ACC112 (cell line): Measurements from ENCODE around the gene SBK2.
"Not testable (repeated sequence)": the region's sequence is repeated elsewhere in the genome, so short reads cannot be mapped to it uniquely, and the experiment has no call there.

ENCODE experiments used
- H2AFZ ChIP-seq: fragments of 200-600 bp; sonication (generic); one replicate; pipeline ENCODE4 v1.6.0; 2017; ENCODE audit warnings: antibody characterized with exemption, low read length; ENCODE audit not compliant: unreplicated experiment
- H3K27ac ChIP-seq: fragments of 200-600 bp; sonication (generic); 2 replicates; pipeline ENCODE4 v1.5.1; 2014; ENCODE audit warnings: low read depth, mild to moderate bottlenecking, antibody characterized with exemption, low read length, moderate library complexity
- H3K27me3 ChIP-seq: fragments of 200-600 bp; sonication (generic); 2 replicates; pipeline ENCODE4 v1.6.1; 2014; ENCODE audit warnings: mild to moderate bottlenecking, antibody characterized with exemption, low read length, moderate library complexity, mixed read lengths; ENCODE audit not compliant: insufficient read depth
- H3K36me3 ChIP-seq: fragments of 200-600 bp; sonication (generic); 2 replicates; pipeline ENCODE4 v1.6.1; 2016; ENCODE audit warnings: mild to moderate bottlenecking, antibody characterized with exemption, low read length, moderate library complexity, mixed read lengths; ENCODE audit not compliant: insufficient read depth
- H3K4me1 ChIP-seq: fragments of 200-600 bp; sonication (generic); one replicate; pipeline ENCODE4 v1.6.1; 2016; ENCODE audit warnings: low read length, mixed read lengths; ENCODE audit not compliant: insufficient read depth, unreplicated experiment, control insufficient read depth
- H3K4me3 ChIP-seq: fragments of 200-600 bp; sonication (generic); 2 replicates; pipeline ENCODE4 v1.5.1; 2014; ENCODE audit warnings: mild to moderate bottlenecking, low read depth, low read length
- H3K79me2 ChIP-seq: fragments of 200-600 bp; sonication (generic); one replicate; pipeline ENCODE4 v1.6.0; 2016; ENCODE audit warnings: low read length; ENCODE audit not compliant: control insufficient read depth, unreplicated experiment, insufficient read depth

SBK2 gene

GRCh38 chr19:55535173-55535964 is 1.6 kb downstream of the SBK2 start:
- Histone ChIP-seq H3K4me1 (no peaks in the 10 kb centered on the region), H3K27ac (no peak overlapping the region), H3K27me3 (no peaks in the 10 kb centered on the region), H3K4me3 (no peak overlapping the region), H3K36me3 (no peaks in the 10 kb centered on the region), H3K79me2 (no peaks in the 10 kb centered on the region), H2AFZ (no peak overlapping the region)

- not testable (repeated sequence) for H3K36me3 ChIP-seq, H3K27me3 ChIP-seq, H2AFZ ChIP-seq, H3K27ac ChIP-seq, H3K79me2 ChIP-seq, H3K4me1 ChIP-seq, H3K4me3 ChIP-seq
Measured at GRCh38 chr19:55534280-55534679, 2.7 kb downstream of the SBK2 start.

- H3K79me2 ChIP-seq: no peaks in the 10 kb centered on the region
- H3K27me3 ChIP-seq: no peaks in the 10 kb centered on the region; the same call in 1 of the 2 replicates
- no peak overlapping the region for H3K27ac ChIP-seq
- no peak overlapping the region for H3K4me3 ChIP-seq
- no peaks in the 10 kb centered on the region for H3K36me3 ChIP-seq
- H2AFZ ChIP-seq: no peak overlapping the region
- H3K4me1 ChIP-seq: no peaks in the 10 kb centered on the region
Measured at GRCh38 chr19:55530996-55531395, 5.9 kb downstream of the SBK2 start.

GRCh38 chr19:55529636-55530234 is 7.2 kb downstream of the SBK2 start:
- Histone ChIP-seq H3K36me3 (no peaks in the 10 kb centered on the region), H3K27ac (no peak overlapping the region), H3K4me1 (no peaks in the 10 kb centered on the region), H3K79me2 (no peaks in the 10 kb centered on the region), H2AFZ (no peak overlapping the region), H3K27me3 (no peaks in the 10 kb centered on the region; the same call in 1 of the 2 replicates), H3K4me3 (no peak overlapping the region)

GRCh38 chr19:55528030-55528803 is 8.7 kb downstream of the SBK2 start:
- Histone ChIP-seq H3K27ac (no peak overlapping the region), H2AFZ (no peak overlapping the region), H3K4me3 (no peak overlapping the region)

GRCh38 chr19:55527197-55528029 is 9.5 kb downstream of the SBK2 start:
- Histone ChIP-seq H3K27ac (no peak overlapping the region), H3K27me3 (no peaks in the 10 kb centered on the region; the same call in 1 of the 2 replicates), H2AFZ (no peak overlapping the region), H3K79me2 (no peaks in the 10 kb centered on the region), H3K36me3 (no peaks in the 10 kb centered on the region), H3K4me1 (no peaks in the 10 kb centered on the region), H3K4me3 (no peak overlapping the region)

More at GRCh38 chr19:55528030-55528803, 8.7 kb downstream of the SBK2 start:
- Histone ChIP-seq H3K4me1 (no peaks in the 10 kb centered on the region), H3K36me3 (no peaks in the 10 kb centered on the region), H3K79me2 (no peaks in the 10 kb centered on the region), H3K27me3 (no peaks in the 10 kb centered on the region; the same call in 1 of the 2 replicates)

- no peaks in the 10 kb centered on the region for H3K79me2 ChIP-seq
- H3K4me3 ChIP-seq: no peak overlapping the region
- no peaks in the 10 kb centered on the region for H3K36me3 ChIP-seq
- H3K27me3 ChIP-seq: no peaks in the 10 kb centered on the region; the same call in 1 of the 2 replicates
- H2AFZ ChIP-seq: no peak overlapping the region
- H3K4me1 ChIP-seq: no peaks in the 10 kb centered on the region
- H3K27ac ChIP-seq: no peak overlapping the region
Measured at GRCh38 chr19:55526216-55527196, 10.4 kb downstream of the SBK2 start.

- H3K27me3 ChIP-seq: no peaks in the 10 kb centered on the region; the same call in 1 of the 2 replicates
- no peaks in the 10 kb centered on the region for H3K79me2 ChIP-seq
- no peak overlapping the region for H3K4me3 ChIP-seq
- H3K4me1 ChIP-seq: no peaks in the 10 kb centered on the region
- H3K36me3 ChIP-seq: no peaks in the 10 kb centered on the region
- H2AFZ ChIP-seq: no peak overlapping the region
- no peak overlapping the region for H3K27ac ChIP-seq
Measured at GRCh38 chr19:55525289-55526101, 11.4 kb downstream of the SBK2 start.

GRCh38 chr19:55520691-55521292 is 16.1 kb downstream of the SBK2 start:
- no peaks in the 10 kb centered on the region for H3K79me2 ChIP-seq
- no peak overlapping the region for H3K4me3 ChIP-seq
- H2AFZ ChIP-seq: no peak overlapping the region
- H3K27ac ChIP-seq: no peak overlapping the region
- no peaks in the 10 kb centered on the region for H3K27me3 ChIP-seq
- H3K36me3 ChIP-seq: no peaks in the 10 kb centered on the region
- H3K4me1 ChIP-seq: peaks cover 3% of the 10 kb centered on the region
